ENCODE results near the gene NDC80. TPM values are rescaled to one million over a fixed set of nuclear protein-coding genes. Genes with fewer than 3 reads are reported as not detected.

NDC80 gene
- total RNA-seq, 1 donor from 2014 or later: 8.6 TPM

- Mint-ChIP-seq H3K9me3 (ENCODE audit: unreplicated experiment) (no peaks in the 10 kb centered on the region), H3K4me1 (ENCODE audit: unreplicated experiment) (peaks cover 19% of the 10 kb centered on the region), H3K4me3 (ENCODE audit: unreplicated experiment) (peak overlapping the region; percentile 81), H3K27me3 (ENCODE audit: unreplicated experiment) (no peaks in the 10 kb centered on the region), H3K27ac (ENCODE audit: unreplicated experiment) (peak overlapping the region; percentile 95), H3K36me3 (ENCODE audit: low read depth, unreplicated experiment) (peaks cover 5% of the 10 kb centered on the region)
- DNase-seq (ENCODE audit: low spot score): no peak
- no peak for TF ChIP-seq CTCF (IDR thresholded peaks at IDR 0.05; ENCODE audit: unreplicated experiment)
Measured at GRCh38 chr18:2554696-2555095, 16.7 kb upstream of the NDC80 start.

GRCh38 chr18:2555895-2556294 lies 15.5 kb upstream of the NDC80 start:
- no peak for DNase-seq (ENCODE audit: low spot score)
- Mint-ChIP-seq H3K4me1 (ENCODE audit: unreplicated experiment) (peaks cover 19% of the 10 kb centered on the region), H3K27me3 (ENCODE audit: unreplicated experiment) (no peaks in the 10 kb centered on the region), H3K27ac (ENCODE audit: unreplicated experiment) (peak overlapping the region; percentile 13), H3K9me3 (ENCODE audit: unreplicated experiment) (no peaks in the 10 kb centered on the region), H3K4me3 (ENCODE audit: unreplicated experiment) (no peak overlapping the region), H3K36me3 (ENCODE audit: low read depth, unreplicated experiment) (peaks cover 5% of the 10 kb centered on the region)
- TF ChIP-seq CTCF (IDR thresholded peaks at IDR 0.05; ENCODE audit: unreplicated experiment): no peak

GRCh38 chr18:2557536-2557935 lies 13.8 kb upstream of the NDC80 start:
- Mint-ChIP-seq H3K4me3 (ENCODE audit: unreplicated experiment) (no peak overlapping the region), H3K27ac (ENCODE audit: unreplicated experiment) (no peak overlapping the region), H3K36me3 (ENCODE audit: low read depth, unreplicated experiment) (no peaks in the 10 kb centered on the region), H3K9me3 (ENCODE audit: unreplicated experiment) (no peaks in the 10 kb centered on the region), H3K4me1 (ENCODE audit: unreplicated experiment) (peaks cover 19% of the 10 kb centered on the region), H3K27me3 (ENCODE audit: unreplicated experiment) (no peaks in the 10 kb centered on the region)
- no peak for TF ChIP-seq CTCF (IDR thresholded peaks at IDR 0.05; ENCODE audit: unreplicated experiment)
- no peak for DNase-seq (ENCODE audit: low spot score)

- H3K9me3 Mint-ChIP-seq (ENCODE audit: unreplicated experiment): no peaks in the 10 kb centered on the region
- no peak overlapping the region for H3K4me3 Mint-ChIP-seq (ENCODE audit: unreplicated experiment)
- no peak for TF ChIP-seq CTCF (IDR thresholded peaks at IDR 0.05; ENCODE audit: unreplicated experiment)
- no peak overlapping the region for H3K27ac Mint-ChIP-seq (ENCODE audit: unreplicated experiment)
- H3K36me3 Mint-ChIP-seq (ENCODE audit: low read depth, unreplicated experiment): no peaks in the 10 kb centered on the region
- H3K27me3 Mint-ChIP-seq (ENCODE audit: unreplicated experiment): no peaks in the 10 kb centered on the region
- peaks cover 19% of the 10 kb centered on the region for H3K4me1 Mint-ChIP-seq (ENCODE audit: unreplicated experiment)
- DNase-seq (ENCODE audit: low spot score): no peak
Measured at GRCh38 chr18:2559249-2559648, 12.1 kb upstream of the NDC80 start.

DNA sequence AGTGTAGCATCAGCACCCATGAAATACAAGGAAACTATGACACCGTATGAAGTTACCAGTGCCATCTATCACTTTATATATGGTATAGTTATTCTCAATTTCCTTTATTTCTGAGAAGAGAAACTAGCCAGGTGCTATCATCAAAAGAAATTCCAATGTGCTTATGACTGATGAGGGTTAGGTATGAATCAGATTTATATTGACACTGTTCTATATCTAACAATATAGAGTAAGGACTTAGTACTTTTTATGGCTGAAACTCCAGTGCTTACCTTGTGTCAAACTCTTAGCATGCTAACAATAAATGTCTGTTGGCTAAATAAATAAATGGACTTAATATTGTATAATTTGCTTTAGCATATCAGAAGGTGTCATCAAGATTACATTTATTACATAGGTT lies 7.0 kb upstream of the NDC80 start:
- Mint-ChIP-seq H3K27me3 (ENCODE audit: unreplicated experiment) (no peaks in the 10 kb centered on the region), H3K9me3 (ENCODE audit: unreplicated experiment) (no peaks in the 10 kb centered on the region), H3K36me3 (ENCODE audit: low read depth, unreplicated experiment) (peaks cover 3% of the 10 kb centered on the region), H3K27ac (ENCODE audit: unreplicated experiment) (no peak overlapping the region), H3K4me3 (ENCODE audit: unreplicated experiment) (no peak overlapping the region), H3K4me1 (ENCODE audit: unreplicated experiment) (peaks cover 17% of the 10 kb centered on the region)
- TF ChIP-seq CTCF (IDR thresholded peaks at IDR 0.05; ENCODE audit: unreplicated experiment): no peak
- no peak for DNase-seq (ENCODE audit: low spot score)

All from endothelial cell (in vitro differentiated cells).